A673 (cell line): Measurements from ENCODE around the gene CDC14C. TPM values are rescaled to one million over a fixed set of nuclear protein-coding genes. Genes with fewer than 3 reads are reported as not detected.

Experiments used
- Bru-seq: library from RNA; stranded (reverse); fragments of 400-500 nt; gene quantifications from one replicate; lab custom pipeline; 2021; lab: Mats Ljungman, UMichigan
- BruChase-seq, 2 experiments: library from RNA; stranded (reverse); fragments of 400-500 nt; gene quantifications; one replicate each; lab custom pipeline; 2021; lab: Mats Ljungman, UMichigan
- BruUV-seq: library from RNA; stranded (reverse); fragments of 400-500 nt; replicated peaks from 2 replicates; lab custom pipeline; 2021; lab: Mats Ljungman, UMichigan
- CTCF ChIA-PET: fragments of 300-600 bp; sonication (Branson Sonifier 250); formaldehyde crosslinking; loops from one replicate; lab custom pipeline; 2022; ENCODE audit warnings: antibody characterized with exemption; lab: Charles Lee
- POLR2A ChIA-PET: fragments of 300-600 bp; sonication (Branson Sonifier 250); formaldehyde crosslinking; loops from one replicate; lab custom pipeline; 2022; ENCODE audit warnings: antibody characterized with exemption; ENCODE audit not compliant: low non-redundant PET; lab: Charles Lee
- DNase-seq: peaks from one replicate; pipeline ENCODE4 v3.0.0-alpha.2; 2015; ENCODE audit warnings: low spot score
- H3K27ac ChIP-seq: fragments of 200-600 bp; sonication (generic); 2 replicates; pipeline ENCODE4 v1.5.1; 2016; ENCODE audit warnings: mixed run types, low read depth, mild to moderate bottlenecking, mixed read lengths, antibody characterized with exemption, low read length; ENCODE audit not compliant: poor library complexity, severe bottlenecking
- H3K27me3 ChIP-seq: fragments of 200-600 bp; sonication (generic); replicated peaks from 2 replicates; pipeline ENCODE4 v1.6.1; 2017; ENCODE audit warnings: mixed run types, low read depth, mild to moderate bottlenecking, mixed read lengths, antibody characterized with exemption, low read length; ENCODE audit not compliant: insufficient read depth, poor library complexity
- H3K36me3 ChIP-seq: fragments of 200-600 bp; sonication (generic); 2 replicates; pipeline ENCODE4 v1.6.1; 2016; ENCODE audit warnings: mixed run types, mild to moderate bottlenecking, mixed read lengths, antibody characterized with exemption, low read length; ENCODE audit not compliant: insufficient read depth, poor library complexity, severe bottlenecking
- H3K4me1 ChIP-seq: fragments of 200-600 bp; sonication (generic); 2 replicates; pipeline ENCODE4 v1.6.1; 2017; ENCODE audit warnings: mixed run types, mild to moderate bottlenecking, mixed read lengths, antibody characterized with exemption, low read length; ENCODE audit not compliant: insufficient read depth, poor library complexity, severe bottlenecking
- H3K4me3 ChIP-seq: fragments of 200-600 bp; sonication (generic); 2 replicates; pipeline ENCODE4 v1.5.1; 2016; ENCODE audit warnings: low read depth, mixed run types, mild to moderate bottlenecking, mixed read lengths, low read length; ENCODE audit not compliant: poor library complexity, severe bottlenecking
- H3K9me3 ChIP-seq: fragments of 200-600 bp; sonication (generic); 2 replicates; pipeline ENCODE4 v1.6.1; 2016; ENCODE audit warnings: mixed run types, low read depth, mild to moderate bottlenecking, mixed read lengths, antibody characterized with exemption, low read length; ENCODE audit not compliant: poor library complexity, severe bottlenecking
- CTCF ChIP-seq: fragments of 300-800, 200-600 bp; sonication (generic); conservative IDR thresholded peaks from 2 replicates; pipeline ENCODE4 v1.5.1; 2017; ENCODE audit warnings: low read depth, mild to moderate bottlenecking, antibody characterized with exemption, low read length, moderate library complexity, mixed read lengths
- EZH2 ChIP-seq: fragments of 200-600 bp; sonication (generic); IDR thresholded peaks from 2 replicates; pipeline ENCODE4 v1.6.1; 2017; ENCODE audit warnings: borderline replicate concordance, low read depth, mild to moderate bottlenecking, mixed read lengths, antibody characterized with exemption, low read length; ENCODE audit not compliant: poor library complexity, severe bottlenecking
- intact Hi-C: fragments of 100-400 bp; cut with micrococcal nuclease; formaldehyde crosslinking; loops from one replicate; pipeline ENCODE4 v1.10.0; 2022; ENCODE audit not compliant: unreplicated experiment
- long read RNA-seq: library from polyadenylated mRNA; stranded (forward); transcript quantifications from one replicate; pipeline ENCODE4 v2.0.0, GENCODE V29; 2022
- total RNA-seq: library from RNA; stranded (reverse); gene quantifications from 2 replicates; pipeline ENCODE4 v1.2.3, GENCODE V29; 2021

Gene CDC14C
- total RNA-seq (not detected in 2 replicates), Bru-seq, nascent RNA (not detected), BruChase-seq, experiment 1, labeled RNA remaining after a 2-hour chase (not detected), BruChase-seq, experiment 2, labeled RNA remaining after a 6-hour chase (not detected)
- long read RNA-seq = 0 reads

GRCh38 chr7:48924433-48924832 is at the start of gene CDC14C:
Gene CDC14C, plus strand, starts transcription at chr7:48924547. Its CDS starts 126 bp downstream, at chr7:48924673.
- CTCF ChIA-PET = no interaction called here
- intact Hi-C loops = no loop called here
- Histone ChIP-seq H3K4me3 (no peak within 1 kb of the TSS), H3K9me3 (no peaks in the 10 kb centered on the region), H3K27me3 (no peaks in the 10 kb centered on the region), H3K4me1 (no peaks in the 10 kb centered on the region), H3K27ac (no peak within 1 kb of the TSS), H3K36me3 (no peaks in the 10 kb centered on the region)
- TF ChIP-seq CTCF (no peak), EZH2 (no peak)
- no TSS peak for BruUV-seq
- DNase-seq = no peak
- POLR2A ChIA-PET = no interaction called here

GRCh38 chr7:48875045-48875916 is 49.1 kb upstream of the CDC14C start:
- ChIA-PET POLR2A (no interaction called here), CTCF (no interaction called here)
- Histone ChIP-seq H3K4me3 (no peak overlapping the region), H3K4me1 (no peaks in the 10 kb centered on the region), H3K9me3 (no peaks in the 10 kb centered on the region), H3K27ac (no peak overlapping the region), H3K36me3 (no peaks in the 10 kb centered on the region), H3K27me3 (no peaks in the 10 kb centered on the region)
- TF ChIP-seq CTCF (peak; percentile 41), EZH2 (no peak)
- intact Hi-C loops = loop anchor here (10.0 kb wide), 1 partner anchor 570 kb away; no protein-coding TSS in a partner anchor
- DNase-seq = peak; percentile 19
- BruUV-seq = no TSS peak

DNA sequence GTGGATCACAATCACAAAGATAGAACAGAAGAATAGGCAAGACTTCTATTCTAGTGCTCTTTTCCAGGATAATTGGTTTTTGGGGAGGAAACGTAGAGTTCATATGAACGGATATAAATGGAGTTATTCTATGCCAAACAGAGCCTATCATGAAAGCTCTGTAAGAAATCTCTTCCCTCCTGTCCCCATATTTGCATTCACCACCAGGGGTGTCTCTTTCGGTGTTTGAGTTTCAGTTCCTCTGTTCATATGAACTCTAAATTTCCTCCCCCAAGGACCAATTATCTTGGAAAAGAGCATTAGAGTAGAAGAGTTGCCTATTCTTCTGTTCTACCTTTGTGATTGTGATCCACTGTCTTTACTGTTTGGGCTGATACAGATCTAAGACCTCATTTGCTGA is 48.3 kb upstream of the CDC14C start:
- ChIA-PET CTCF (no interaction called here), POLR2A (no interaction called here)
- BruUV-seq = no TSS peak
- Histone ChIP-seq H3K36me3 (no peaks in the 10 kb centered on the region), H3K27ac (no peak overlapping the region), H3K9me3 (no peaks in the 10 kb centered on the region), H3K27me3 (no peaks in the 10 kb centered on the region), H3K4me3 (no peak overlapping the region), H3K4me1 (no peaks in the 10 kb centered on the region)
- TF ChIP-seq EZH2 = no peak
- no peak for TF ChIP-seq CTCF
- intact Hi-C loops = loop anchor here (10.0 kb wide), 1 partner anchor 571 kb away; no protein-coding TSS in a partner anchor
- no peak for DNase-seq
